Measurements from ENCODE around the gene APBA2.

The APBA2 gene

GRCh38 chr15:29029651-29030195, 143.9 kb downstream of the APBA2 start:
- no peak for TF ChIP-seq CTCF (IDR thresholded peaks at IDR 0.05; ENCODE audit: extremely low read depth, missing control alignments)
- DNase-seq (ENCODE audit: low spot score): no peak

DNA sequence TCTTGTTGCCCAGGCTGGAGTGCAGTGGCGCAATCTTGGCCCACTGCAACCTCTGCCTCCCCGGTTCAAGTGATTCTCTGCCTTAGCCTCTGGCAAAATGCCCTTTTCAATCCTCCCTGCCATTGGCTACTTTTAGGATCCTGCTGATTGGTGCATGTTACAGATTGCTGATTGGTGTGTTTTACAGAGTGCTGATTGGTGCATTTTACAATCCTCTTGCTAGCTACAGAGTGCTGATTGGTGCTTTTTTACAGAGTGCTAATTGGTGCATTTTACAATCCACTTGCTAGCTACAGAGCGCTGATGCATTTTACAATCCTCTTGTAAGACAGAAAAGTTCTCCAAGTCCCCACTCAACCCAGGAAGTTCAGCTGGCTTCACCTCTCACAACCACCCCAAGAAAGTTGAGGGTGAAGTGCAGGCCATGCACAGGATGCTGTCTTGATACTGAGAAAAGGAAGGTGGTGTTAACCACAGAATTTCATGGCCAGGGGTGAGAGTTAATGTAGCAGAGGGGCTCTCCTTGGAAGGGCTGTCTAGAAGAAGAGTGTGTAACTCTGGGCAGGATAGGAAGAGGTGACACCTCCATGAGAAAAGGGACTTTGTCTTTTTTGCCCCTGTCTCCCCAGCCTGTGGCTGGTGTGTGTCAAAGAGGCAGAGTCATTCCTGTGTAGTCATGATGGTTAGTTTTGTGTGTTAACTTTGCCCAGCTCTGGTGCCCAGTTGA, 145.9 kb downstream of the APBA2 start:
- TF ChIP-seq CTCF (IDR thresholded peaks at IDR 0.05; ENCODE audit: extremely low read depth, missing control alignments): no peak
- DNase-seq (ENCODE audit: low spot score): no peak

DNA sequence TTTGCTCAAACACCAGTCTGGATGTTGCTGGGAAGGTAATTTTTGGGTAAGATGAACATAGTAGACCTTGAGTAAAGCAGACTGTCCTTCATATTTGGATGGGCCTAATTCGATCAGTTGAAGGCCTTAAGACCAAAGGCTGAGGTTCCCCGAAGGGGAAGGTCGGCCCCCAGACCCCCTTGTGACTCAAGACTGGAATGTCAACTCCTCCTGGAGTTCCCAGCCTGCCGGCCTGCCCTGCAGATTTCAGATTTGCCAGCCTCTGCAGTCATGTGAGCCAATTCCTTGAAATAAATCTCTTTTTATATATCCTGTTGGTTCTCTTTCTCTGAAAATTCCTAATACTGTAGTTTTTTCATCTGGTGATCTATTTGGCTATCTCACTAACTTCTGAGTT, 146.5 kb downstream of the APBA2 start:
- DNase-seq (ENCODE audit: low spot score): no peak
- no peak for TF ChIP-seq CTCF (IDR thresholded peaks at IDR 0.05; ENCODE audit: extremely low read depth, missing control alignments)

GRCh38 chr15:29032751-29033150, 147.0 kb downstream of the APBA2 start:
- no peak for TF ChIP-seq CTCF (IDR thresholded peaks at IDR 0.05; ENCODE audit: extremely low read depth, missing control alignments)
- DNase-seq (ENCODE audit: low spot score): no peak

- no peak for TF ChIP-seq CTCF (IDR thresholded peaks at IDR 0.05; ENCODE audit: extremely low read depth, missing control alignments)
These were observed 148.4 kb downstream of the APBA2 start for GRCh38 chr15:29034151-29034550.

DNA sequence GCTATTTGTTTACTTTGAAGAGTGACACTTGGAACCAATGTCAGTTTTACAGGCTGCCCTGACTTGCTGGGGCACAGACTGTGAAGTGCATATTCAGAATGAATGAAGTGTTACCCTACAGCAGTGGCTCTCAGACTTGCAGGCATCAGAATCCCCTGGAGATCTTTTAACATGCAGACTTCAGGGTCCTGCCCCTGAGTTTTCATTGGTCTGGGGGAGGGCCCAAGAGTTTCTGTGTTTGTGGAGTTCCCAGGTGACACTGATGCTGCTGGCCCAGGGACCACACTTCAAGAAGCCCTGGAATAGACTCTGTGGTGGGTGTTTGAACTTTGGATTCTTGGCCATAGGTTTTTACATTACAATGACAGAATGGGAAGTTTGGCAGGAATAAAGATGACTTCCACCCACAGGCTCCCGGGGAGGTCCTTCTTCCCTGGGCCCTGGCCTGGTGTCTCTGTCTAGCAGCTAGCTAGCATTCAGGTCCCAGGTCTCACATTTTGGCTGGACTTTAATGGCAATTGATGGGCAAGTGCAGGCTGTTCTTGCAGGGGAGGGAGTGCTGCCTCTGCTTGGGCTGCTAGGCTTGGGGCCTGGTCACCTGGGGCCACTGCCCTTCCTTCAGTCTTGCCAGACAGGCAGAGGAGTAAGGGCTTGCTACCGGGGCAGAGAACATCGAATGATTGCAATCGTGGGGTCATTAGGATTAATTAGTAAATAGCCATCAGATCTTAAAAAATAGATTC, 149.0 kb downstream of the APBA2 start:
- no peak for DNase-seq (ENCODE audit: low spot score)
- TF ChIP-seq CTCF (IDR thresholded peaks at IDR 0.05; ENCODE audit: extremely low read depth, missing control alignments): no peak

More at GRCh38 chr15:29034151-29034550, 148.4 kb downstream of the APBA2 start:
- DNase-seq (ENCODE audit: low spot score): no peak

Measured in GM20000 (cell line).